Measurements from ENCODE around the gene LAMA4.

The LAMA4 gene

DNA sequence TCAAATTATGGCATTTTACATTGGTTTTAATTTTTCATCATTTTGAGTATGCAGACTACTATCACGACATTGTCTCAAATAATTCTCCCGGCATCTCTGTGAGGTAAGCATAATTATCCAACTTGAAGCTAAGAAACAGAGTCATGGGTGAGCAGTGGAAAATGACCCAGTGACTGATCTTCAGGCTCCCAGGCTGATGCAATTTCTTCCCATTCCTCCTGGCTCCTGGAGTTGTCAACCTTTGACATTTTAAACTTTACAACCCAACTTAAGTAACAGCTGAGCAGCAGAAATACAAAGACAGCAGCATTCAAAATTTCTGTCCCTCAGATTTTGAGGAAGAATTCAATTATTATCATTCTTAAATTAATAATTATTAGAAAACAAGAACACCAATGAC, 13.7 kb upstream of the LAMA4 start:
- H3K4me3 ChIP-seq (ENCODE audit: low read depth, low read length): no peak overlapping the region
- no peak for TF ChIP-seq CTCF (IDR thresholded peaks at IDR 0.05; ENCODE audit: borderline replicate concordance, insufficient read depth, low read depth, low read length)

GRCh38 chr6:112266331-112266730, 12.0 kb upstream of the LAMA4 start:
- no peak overlapping the region for H3K4me3 ChIP-seq (ENCODE audit: low read depth, low read length)
- TF ChIP-seq CTCF (IDR thresholded peaks at IDR 0.05; ENCODE audit: borderline replicate concordance, insufficient read depth, low read depth, low read length): no peak

DNA sequence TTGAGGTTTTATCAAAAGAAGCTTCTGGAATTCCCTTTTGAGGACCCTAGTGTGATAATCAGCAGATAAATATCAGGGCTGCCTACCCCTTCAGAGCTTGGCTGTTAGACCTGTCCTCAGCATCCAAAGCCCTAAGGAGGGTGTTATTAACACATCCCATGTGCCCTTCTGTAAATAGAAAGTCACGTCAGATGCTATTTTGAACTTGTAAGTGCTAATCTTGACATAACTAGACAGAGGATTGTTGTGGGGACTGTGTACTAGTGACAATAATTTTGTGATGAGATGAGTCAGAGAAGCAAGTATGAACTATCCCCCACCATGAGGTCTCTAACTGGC, 4.9 kb upstream of the LAMA4 start:
- no peak for TF ChIP-seq CTCF (IDR thresholded peaks at IDR 0.05; ENCODE audit: borderline replicate concordance, insufficient read depth, low read depth, low read length)

GRCh38 chr6:112258642-112259336, 4.4 kb upstream of the LAMA4 start:
- no peak for TF ChIP-seq CTCF (IDR thresholded peaks at IDR 0.05; ENCODE audit: borderline replicate concordance, insufficient read depth, low read depth, low read length)
- H3K4me3 ChIP-seq (ENCODE audit: low read depth, low read length): no peak overlapping the region

More for the DNA sequence above, 4.9 kb upstream of the LAMA4 start:
- no peak overlapping the region for H3K4me3 ChIP-seq (ENCODE audit: low read depth, low read length)

DNA sequence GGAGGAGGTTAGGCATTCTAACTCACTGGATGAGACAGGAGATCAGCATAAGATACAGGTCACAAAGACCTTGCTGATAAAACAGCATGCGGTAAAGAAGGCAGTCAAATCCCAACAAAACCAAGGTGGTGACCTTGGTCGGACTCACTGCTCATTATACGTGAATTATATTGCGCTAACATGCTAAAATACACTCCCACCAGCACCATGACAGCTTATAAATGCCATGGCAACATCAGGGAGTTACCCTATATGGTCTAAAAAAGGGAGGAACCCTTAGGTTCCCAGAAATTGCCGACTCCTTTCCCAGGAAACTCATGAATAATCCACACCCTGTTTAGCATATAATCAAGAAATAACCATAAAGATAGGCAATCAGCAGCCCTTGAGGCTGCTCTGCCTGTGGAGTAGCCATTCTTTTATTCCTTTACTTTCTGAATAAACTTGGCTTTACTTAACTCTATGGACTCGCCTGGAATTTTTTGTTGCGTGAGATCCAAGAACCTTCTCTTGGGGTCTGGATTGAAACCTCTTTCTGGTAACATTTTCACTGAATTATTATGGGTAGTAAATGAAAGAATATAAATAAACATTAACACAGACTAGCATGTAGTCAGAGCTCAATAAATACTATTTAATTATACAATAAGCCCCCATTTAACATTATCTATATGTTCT, 3.0 kb upstream of the LAMA4 start:
- H3K4me3 ChIP-seq (ENCODE audit: low read depth, low read length): no peak overlapping the region
- no peak for TF ChIP-seq CTCF (IDR thresholded peaks at IDR 0.05; ENCODE audit: borderline replicate concordance, insufficient read depth, low read depth, low read length)

DNA sequence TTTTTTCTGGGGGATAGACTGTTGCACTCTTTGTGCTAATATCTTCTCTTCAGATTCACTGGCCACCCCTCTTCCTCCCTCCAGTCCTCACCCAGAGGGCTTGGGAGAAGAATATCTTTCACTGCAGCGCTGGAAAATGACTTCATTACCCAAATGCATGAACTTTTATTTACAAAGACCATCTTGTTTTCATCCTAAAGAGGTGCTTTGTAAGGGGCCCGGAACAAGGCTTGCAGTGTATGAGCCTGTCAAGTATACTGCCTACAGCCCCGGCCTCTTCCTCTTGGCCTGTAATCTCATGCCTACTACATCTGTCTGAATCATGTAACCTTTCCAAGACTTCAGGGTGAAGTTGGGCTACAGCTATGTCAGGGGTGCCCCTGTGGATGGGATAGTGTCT, 554 bp upstream of the LAMA4 start:
- no peak for TF ChIP-seq CTCF (IDR thresholded peaks at IDR 0.05; ENCODE audit: borderline replicate concordance, insufficient read depth, low read depth, low read length)
- no peak overlapping the region for H3K4me3 ChIP-seq (ENCODE audit: low read depth, low read length)

DNA sequence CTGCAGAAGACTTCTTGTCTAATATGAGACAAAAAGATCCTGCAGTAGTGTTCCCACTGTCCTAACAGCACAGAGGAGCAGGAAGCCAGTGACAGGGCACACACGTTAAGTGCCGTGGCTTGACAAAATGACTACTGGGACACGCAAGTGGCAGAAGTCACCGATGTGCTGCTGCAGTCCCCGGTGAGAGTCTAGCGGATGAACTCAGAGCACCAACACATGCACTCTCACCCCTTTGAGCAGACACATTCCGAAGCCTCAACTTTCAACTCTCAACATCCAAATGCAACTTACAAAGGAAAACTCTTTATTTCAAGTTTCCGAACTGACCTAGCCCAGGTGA, 898 bp downstream of the LAMA4 start:
- no peak overlapping the region for H3K4me3 ChIP-seq (ENCODE audit: low read depth, low read length)
- TF ChIP-seq CTCF (IDR thresholded peaks at IDR 0.05; ENCODE audit: borderline replicate concordance, insufficient read depth, low read depth, low read length): no peak

Data from GM12875 (cell line).